Measurements from ENCODE around the gene FOXB2.

The FOXB2 gene

GRCh38 chr9:77063645-77064285 lies 44.3 kb downstream of the FOXB2 start:
- DNase-seq (ENCODE audit: low read depth, low spot score), result no peak

- DNase-seq (ENCODE audit: low read depth, low spot score), result no peak
Observed at GRCh38 chr9:77066388-77066787, 46.9 kb downstream of the FOXB2 start.
